Activated naive CD8-positive, alpha-beta T cell treated with anti-CD3 and anti-CD28 coated beads, Interleukin-2, amount 50 U/mL, for 16 hours (primary cell): ENCODE results near the gene ACYP2.

Source experiments
- DNase-seq: peaks from one replicate; pipeline ENCODE4 v3.0.0-alpha.2; 2020; ENCODE audit warnings: low read depth, low spot score

The ACYP2 gene

DNA sequence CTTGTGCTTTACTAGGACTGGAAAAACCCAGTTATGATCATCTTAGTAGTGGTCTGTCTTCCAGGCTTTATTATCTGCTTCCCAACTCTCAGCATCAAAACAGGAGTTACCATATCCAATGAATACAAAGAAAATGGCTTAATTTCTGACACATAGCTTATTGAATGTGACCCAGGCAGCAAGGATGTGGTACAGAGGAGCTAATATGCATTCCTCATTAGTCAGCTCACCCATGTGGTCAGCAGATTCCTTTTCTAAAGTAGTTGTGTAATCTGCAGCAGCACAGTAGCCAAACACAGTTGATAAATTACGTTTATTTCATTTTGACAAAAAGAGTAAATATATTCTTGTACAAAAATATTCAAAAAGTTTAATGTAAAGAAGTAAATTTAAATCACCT lies 97.0 kb downstream of the ACYP2 start:
- no peak for DNase-seq

- DNase-seq: no peak
Measured at GRCh38 chr2:54213082-54213481, 97.7 kb downstream of the ACYP2 start.

DNA sequence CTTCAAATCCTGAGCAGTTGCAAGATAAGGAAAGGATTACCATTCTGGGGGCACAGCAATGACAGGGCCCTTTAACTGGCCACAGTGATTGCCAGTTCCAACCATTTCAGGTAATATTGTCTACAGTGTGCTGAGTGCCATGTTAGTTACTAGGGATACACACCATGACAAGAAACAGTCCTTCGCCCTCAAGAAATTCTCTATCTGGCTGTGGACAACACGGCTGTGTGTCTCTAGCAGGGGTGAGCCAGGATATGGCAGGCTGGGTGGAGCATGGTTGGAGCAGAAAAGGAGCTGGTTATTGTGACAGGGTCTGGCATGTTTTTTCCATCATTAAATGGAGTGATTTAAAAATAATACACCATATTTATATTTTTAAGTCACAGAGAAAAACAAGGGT lies 109.6 kb downstream of the ACYP2 start:
- no peak for DNase-seq

GRCh38 chr2:54226260-54226659 lies 110.8 kb downstream of the ACYP2 start:
- DNase-seq: no peak

GRCh38 chr2:54227798-54228197 lies 112.4 kb downstream of the ACYP2 start:
- no peak for DNase-seq

- DNase-seq: no peak
Measured at GRCh38 chr2:54228945-54229344, 113.5 kb downstream of the ACYP2 start.

DNA sequence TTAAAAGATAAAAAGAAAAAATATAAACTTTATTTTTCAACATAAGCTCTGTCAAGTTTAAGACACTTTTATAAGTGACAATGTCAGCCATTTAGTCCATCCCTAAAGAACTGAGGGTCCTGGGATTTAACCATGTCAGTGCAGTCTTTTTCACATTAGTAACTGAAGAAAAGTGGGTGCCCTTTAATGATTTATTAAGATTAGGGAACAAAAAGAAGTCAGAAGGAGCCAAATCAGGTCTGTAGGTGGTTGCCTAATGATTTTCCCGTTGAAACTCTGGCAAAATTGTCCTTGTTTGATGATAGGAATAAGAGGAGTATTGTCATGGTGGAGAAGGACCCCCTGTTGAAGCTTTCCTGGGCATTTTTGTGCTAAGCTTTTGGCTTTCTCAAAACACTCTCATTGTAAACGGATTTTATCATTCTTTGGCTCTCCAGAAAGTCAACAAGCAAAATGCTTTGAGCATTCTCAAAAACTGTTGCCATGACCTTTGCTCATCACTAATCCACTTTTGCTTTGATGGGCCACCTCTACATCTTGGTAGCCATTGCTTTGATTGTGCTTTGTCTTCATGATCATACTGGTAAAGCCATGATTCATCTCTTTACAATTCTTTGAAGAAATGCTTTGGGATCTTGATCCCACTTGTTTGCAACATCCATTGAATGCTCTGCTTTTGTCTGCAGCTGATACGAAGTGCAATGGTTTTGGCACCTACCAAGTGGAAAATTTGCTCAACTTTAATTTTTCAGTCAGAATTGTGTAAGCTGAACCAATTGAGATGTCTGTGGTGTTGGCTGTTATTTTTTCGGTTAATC lies 118.6 kb downstream of the ACYP2 start:
- no peak for DNase-seq

- DNase-seq: no peak
Measured at GRCh38 chr2:54237428-54237827, 122.0 kb downstream of the ACYP2 start.

- DNase-seq: no peak
Measured at GRCh38 chr2:54239427-54239826, 124.0 kb downstream of the ACYP2 start.

GRCh38 chr2:54240515-54241469 lies 125.4 kb downstream of the ACYP2 start:
- DNase-seq: no peak

DNA sequence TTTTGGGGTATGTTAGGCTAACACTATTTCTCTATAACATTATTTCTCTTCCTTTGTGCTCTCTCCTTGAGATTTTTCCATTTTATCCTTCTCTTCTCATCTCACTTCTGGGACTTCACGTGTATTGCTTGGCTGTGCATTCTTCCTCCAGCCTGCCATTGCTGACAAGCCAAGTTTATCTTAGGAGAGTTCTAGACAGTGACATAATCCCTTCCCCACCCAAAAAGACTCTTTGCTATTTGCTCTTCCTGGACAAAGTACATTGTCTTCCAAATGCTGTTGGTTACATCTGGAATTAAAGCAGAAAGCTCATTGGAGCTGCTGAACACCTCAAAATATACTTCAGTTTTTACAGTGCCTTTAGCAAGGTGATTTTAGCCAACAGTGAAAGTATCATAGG lies 131.7 kb downstream of the ACYP2 start:
- no peak for DNase-seq

GRCh38 chr2:54249629-54250028 lies 134.2 kb downstream of the ACYP2 start:
- DNase-seq: no peak

DNA sequence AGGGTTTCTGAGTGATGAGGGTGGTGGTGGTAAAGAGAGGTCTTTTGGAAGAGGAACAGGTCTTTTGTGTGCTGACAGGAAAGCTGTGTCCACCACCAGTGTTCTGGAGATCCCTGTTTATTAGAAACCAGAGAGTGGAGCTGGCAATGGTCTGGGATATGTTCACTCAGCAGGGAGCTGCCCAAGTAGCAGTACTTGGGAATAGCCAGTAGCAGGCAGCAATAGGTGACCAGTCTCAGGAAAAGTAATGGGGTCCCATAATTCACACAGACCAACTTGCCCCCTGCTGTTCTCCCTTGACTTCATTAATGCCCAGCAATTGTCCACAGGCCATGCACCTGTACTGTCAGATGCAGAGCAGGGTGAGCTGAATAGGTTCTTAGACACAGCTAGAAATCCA lies 138.8 kb downstream of the ACYP2 start:
- DNase-seq: no peak

GRCh38 chr2:54255230-54256090 lies 140.0 kb downstream of the ACYP2 start:
- no peak for DNase-seq

DNA sequence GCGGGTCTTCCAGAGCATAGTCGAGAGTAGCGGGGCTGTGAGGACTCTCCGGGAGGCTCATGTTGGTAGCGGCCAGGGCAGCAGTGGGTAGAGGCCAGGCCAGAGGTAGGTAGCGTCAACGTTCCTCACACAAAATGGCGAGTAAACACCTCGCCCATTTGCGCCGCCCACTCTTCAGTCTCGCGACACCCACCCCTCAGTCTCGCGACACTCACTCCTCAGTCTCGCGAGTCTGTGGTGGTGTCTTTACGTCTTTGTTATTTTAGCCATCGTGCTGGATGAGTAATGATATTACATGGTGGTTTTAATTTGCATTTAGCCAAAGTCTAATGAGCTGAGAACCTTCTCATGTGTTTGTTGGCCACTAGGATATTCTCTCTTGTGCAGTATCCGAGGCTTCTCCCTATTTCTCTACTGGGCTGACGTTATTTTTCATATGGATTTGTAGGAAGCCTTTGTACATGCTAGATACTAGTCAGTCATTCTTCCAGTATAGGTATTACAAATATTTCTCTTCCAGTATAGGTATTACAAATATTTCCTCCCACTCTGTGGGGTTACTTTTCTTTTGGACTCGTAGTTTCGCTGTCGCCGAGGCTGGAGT lies 140.8 kb downstream of the ACYP2 start, which contains the start of gene TSPYL6:
Gene TSPYL6, minus strand, starts transcription at position 139 of the 604 bp plus-strand sequence. Its CDS starts 78 bp downstream, at position 61.
- no peak for DNase-seq

DNA sequence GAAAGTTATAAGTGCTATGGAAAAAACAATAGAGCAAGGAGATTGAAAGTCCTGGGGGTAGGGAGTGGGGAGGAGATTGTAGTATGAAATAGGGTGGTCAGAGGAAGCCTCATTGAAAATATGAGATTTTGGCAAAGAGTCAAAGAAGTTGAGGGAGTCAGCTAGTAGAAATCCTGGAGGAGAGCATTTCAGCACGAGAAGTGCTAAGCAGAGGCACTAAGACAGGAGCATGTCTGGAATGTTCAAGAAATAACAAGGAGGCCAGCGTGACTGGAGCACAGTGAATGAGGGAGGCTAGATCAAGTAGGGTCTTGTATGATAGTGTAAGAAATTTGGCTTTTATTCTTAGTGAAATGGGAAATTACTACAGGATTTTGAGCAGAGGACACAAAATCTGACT lies 142.8 kb downstream of the ACYP2 start:
- no peak for DNase-seq

DNA sequence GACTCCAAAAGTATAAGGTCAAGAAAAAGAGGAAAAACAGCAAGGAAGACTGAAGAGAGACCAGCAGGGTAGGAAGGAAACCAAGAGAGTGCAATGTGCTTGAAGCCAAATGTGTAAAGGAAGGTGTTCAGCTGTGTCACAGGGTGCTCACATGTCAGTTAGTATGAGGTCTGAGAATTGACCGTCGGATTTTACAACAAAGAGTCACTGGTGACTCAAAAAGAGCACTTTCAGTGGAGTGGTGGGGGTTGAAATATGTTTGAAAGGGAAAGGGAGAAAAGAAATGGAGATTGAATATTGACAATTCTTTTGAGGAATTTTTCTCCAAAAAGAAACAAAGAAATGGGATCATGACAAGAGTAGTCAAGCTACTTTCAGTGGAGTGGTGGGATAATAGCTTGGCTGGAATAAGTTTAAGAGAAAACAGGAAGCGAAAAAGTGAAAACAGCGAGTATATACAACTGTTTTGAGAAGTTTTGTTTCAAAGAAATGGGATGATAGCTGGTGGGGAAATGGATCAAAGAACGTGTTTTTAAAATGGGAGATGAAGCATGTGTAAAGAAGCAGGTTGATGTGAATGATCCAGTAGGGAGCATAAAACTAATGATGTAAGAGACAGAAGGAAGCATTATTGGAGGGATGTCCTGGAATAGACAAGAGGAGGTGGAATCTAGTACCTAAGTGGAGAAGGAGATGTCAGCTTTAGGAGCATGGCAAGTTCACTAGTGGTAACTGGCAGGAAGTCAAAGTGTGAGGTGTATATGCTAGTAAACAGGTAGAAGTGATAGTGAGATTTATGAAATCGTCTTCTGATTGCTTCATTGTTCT lies 144.2 kb downstream of the ACYP2 start:
- DNase-seq: no peak

DNA sequence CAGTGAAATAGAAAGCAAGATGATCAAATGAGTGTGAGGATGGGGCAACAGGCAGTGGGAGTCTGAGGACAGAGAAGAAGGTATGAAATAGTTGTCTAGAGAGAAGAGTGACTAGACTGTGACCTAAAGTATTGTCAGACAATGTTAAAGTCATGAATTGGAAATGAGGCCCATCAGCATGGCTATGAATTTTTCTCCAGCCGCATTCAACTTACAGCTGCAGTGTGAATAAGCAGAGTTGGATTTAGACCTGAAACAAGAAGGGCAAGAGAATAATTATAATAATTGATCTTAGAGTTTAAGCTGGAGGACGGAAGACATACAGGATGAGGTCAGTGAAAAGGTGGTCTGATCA lies 144.8 kb downstream of the ACYP2 start:
- DNase-seq: no peak

DNA sequence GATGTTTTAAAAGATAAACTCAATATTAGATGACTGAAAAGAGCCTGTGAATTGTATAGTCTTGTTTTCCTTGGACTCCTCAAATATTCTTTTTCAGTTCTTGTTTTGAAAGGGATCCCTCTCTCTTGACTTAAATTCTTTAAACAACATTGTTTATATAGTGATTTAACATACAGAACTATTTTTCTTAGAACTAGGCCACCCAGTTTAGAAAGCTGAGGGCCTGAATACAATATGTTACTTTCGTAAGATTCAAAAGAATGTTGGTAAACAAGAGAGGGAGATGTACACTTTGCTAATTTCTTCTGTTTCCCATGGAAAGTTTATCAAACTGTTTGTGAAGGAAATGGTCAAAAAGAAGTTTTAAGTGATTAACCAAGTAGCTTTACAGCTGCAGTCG lies 146.1 kb downstream of the ACYP2 start:
- DNase-seq: no peak

- DNase-seq: no peak
Measured at GRCh38 chr2:54262015-54262765, 146.8 kb downstream of the ACYP2 start.
